GM12801 (cell line): ENCODE measurements around the gene CAPN5.

Experiments used
- TF ChIP-seq, protein P1 (sequence below): IDR thresholded peaks from one replicate; pipeline ENCODE4 v1.5.1; 2011; ENCODE audit warnings: control low read depth; ENCODE audit not compliant: insufficient read length; ENCODE audit errors: extremely low read depth

Gene CAPN5

DNA sequence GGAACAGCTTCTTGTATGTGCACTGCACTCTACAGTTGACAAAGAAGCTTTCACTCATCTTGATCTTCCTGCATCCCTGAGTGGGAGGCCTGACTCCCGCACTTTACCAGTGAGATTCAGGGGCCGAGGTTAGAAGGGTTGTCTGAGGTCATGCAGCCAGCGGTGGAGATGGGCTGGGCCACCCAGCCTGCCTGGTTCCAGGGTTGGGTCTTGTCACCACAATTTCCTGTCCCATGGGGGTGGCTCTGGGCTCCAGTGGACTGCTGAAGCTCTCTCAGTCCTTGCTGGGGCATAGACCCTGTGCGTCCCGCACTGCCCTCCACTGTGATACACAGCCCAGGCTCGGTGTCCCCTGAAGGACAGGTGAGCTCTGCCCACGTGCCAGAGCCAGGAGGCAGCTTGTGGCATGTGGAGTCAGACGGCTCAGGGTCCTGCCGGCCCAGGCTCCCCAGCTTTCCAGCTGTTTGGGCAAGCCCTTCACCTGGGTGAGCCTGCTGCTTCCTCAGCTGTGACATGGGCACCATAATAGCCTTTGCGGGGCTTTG is 54.4 kb downstream of the CAPN5 start:
- TF ChIP-seq, protein P1, sequence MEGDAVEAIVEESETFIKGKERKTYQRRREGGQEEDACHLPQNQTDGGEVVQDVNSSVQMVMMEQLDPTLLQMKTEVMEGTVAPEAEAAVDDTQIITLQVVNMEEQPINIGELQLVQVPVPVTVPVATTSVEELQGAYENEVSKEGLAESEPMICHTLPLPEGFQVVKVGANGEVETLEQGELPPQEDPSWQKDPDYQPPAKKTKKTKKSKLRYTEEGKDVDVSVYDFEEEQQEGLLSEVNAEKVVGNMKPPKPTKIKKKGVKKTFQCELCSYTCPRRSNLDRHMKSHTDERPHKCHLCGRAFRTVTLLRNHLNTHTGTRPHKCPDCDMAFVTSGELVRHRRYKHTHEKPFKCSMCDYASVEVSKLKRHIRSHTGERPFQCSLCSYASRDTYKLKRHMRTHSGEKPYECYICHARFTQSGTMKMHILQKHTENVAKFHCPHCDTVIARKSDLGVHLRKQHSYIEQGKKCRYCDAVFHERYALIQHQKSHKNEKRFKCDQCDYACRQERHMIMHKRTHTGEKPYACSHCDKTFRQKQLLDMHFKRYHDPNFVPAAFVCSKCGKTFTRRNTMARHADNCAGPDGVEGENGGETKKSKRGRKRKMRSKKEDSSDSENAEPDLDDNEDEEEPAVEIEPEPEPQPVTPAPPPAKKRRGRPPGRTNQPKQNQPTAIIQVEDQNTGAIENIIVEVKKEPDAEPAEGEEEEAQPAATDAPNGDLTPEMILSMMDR, result no peak

DNA sequence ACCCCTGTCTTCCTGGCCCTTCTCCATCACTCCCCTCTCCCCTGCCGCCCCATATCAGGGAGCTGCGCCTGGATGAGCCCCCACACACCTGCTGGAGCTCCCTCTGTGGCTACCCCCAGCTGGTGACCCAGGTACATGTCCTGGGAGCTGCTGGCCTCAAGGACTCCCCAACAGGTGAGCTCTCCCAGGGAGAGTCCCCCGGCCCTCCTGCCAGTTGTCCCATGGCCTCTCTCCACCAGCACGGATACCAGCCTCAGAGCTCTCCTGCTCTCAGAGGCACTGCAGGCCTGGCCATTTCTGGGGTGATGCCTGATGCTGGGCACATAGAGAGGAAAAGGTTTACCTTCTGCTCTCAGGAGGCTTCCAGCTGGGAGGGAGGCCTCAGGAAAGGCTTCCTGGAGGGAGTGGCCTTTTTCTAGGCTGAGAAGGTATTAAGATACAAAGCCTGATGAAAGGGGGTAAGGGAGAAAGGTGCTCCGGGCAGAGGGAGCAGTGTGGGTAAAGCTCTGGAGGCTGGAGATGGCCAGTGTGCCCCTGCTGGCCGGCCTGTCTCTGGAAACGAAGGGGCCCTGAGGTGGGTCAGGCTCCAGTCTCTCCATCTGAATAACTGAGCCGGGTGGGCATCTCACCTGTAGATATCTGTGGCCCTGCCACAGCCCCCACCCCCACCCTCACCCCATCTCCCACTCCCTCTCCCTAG is 55.3 kb downstream of the CAPN5 start:
- TF ChIP-seq, protein P1, result no peak

DNA sequence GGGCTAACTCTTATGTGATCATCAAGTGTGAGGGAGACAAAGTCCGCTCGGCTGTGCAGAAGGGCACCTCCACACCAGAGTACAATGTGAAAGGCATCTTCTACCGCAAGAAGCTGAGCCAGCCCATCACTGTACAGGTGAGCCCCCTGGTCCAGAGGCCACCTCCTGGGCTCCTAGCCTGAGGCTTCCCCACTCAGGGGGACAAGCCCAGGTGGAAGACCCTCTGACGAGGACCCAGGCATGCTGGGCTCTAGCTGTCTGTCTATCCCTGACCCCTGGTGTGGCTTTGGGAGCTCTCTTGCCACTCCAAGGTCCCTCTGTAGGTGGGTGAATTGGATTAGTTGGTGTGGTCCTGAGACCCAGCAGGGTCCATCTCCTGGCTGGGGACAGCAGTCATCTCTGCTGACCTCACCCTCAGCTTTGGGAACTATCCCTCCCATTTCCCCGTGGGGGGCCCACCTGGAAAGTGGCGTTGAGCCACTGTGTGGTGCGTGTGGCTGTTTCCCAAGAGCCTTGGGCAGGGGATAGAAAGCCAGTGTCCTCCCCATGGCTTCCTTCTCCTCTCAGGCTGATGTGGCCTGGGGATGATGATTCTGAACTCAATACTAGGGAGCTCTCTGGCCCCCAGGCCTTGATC is 55.9 kb downstream of the CAPN5 start:
- TF ChIP-seq, protein P1, result no peak

DNA sequence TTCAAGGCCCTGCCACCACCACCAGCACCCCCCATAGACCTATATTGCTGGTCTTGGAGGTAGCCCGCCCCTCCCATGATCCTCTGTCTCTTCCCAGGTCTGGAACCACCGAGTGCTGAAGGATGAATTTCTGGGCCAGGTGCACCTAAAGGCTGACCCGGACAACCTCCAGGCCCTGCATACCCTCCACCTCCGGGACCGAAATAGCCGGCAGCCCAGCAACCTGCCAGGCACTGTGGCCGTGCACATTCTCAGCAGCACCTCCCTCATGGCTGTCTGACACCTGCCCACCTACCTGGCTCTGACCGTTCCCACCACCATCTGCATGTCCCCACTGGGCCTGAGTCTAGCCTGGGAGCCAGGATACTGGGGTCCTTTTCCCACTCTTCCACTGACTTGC is 56.8 kb downstream of the CAPN5 start:
- TF ChIP-seq, protein P1, result no peak

DNA sequence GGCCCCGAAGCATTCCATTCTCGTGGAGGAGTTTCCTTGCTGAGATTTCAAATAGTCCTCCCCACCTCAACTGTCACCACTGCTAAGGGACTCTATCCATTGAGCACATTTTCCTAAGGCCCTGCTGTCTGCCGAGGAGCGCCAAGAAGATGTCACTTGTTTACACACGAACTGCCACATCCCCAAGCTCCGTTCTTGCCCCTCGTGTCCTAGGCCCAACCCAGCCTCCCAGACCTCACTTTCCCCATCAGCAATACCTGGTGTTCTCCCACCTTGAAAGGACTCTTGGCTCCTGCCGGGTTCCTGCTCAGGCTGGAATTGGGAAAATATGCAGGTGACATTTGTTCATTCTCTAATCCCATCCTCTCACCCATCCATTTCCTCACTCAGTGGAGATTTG is 57.3 kb downstream of the CAPN5 start:
- TF ChIP-seq, protein P1, result no peak

DNA sequence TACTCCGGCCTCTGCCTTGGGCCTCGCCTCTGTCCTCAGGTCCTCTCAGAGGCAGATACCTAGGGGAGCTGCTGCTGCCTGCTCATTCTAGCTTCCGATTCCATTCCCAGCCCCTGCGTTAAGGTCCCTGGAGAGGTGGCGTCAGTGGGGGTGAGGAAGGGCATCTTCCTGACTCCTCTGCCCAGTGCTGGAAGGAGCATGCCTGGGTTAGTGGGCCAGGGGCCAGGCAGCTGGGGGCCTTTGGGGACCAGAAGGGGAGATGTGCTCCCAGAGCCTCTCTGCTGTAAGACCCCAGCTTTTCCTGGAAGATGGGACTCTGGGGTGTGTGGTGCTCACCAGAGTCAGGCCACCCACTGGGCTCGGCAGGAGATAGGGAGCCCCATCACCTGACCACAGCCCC is 57.7 kb downstream of the CAPN5 start:
- TF ChIP-seq, protein P1, result no peak

DNA sequence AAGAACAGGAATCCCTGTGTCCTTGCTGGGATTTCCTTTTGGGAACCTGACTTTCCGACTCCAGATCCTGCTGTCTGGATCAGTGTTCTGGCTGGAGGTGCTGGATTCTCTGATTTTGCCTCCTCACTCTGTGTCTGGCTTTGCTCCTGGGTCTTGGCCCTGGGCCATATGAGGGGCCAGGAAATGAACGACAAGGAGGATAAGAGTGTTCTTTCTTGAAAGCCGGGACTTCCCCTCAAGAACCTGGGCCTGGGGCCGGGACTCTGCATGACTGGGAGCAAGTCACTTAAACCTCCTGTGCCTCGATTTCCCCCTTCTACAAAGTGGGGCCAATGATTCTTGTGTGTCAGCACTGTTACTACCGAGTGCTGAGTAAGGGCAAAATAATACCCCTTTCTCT is 58.4 kb downstream of the CAPN5 start:
- TF ChIP-seq, protein P1, result no peak
